Kidney (tissue), 14 donors: ENCODE data around the gene TSPAN4. TPM values are rescaled to one million over a fixed set of nuclear protein-coding genes. Genes with fewer than 3 reads are reported as not detected.

ENCODE experiments used
- DNase-seq, 5 donors: peaks; one replicate each; pipeline ENCODE4 v3.0.0-alpha.2; 2013 to 2020
- FAIRE-seq: peaks from 2 replicates; lab custom pipeline; 2012; peaks lifted over from hg19 to GRCh38; lab: Jason Lieb, UNC
- H3K27ac ChIP-seq, 2 donors: one replicate each; pipeline ENCODE4 v1.7.0; 2013; ENCODE audit warnings: low read depth in 2 of 2, low read length in 2 of 2, inconsistent platforms in 1 of 2
- H3K27me3 ChIP-seq: one replicate; pipeline ENCODE4 v1.7.1; 2013; ENCODE audit warnings: low read length, inconsistent platforms; ENCODE audit not compliant: control insufficient read depth, insufficient read depth
- H3K36me3 ChIP-seq, 3 donors: one replicate each; pipeline versions ENCODE4 v1.7.0 to v1.7.1; 2013; ENCODE audit warnings: low read length in 3 of 3, control low read depth in 1 of 3, inconsistent platforms in 1 of 3; ENCODE audit not compliant: insufficient read depth in 3 of 3, control insufficient read depth in 2 of 3
- H3K4me1 ChIP-seq, 3 donors: one replicate each; pipeline versions ENCODE4 v1.7.0 to v1.7.1; 2013; ENCODE audit warnings: low read length in 3 of 3, inconsistent platforms in 1 of 3, low read depth in 1 of 3; ENCODE audit not compliant: control insufficient read depth in 2 of 3, insufficient read depth in 2 of 3
- H3K4me3 ChIP-seq, 3 donors: one replicate each; pipeline versions ENCODE4 v1.7.0 to v1.8.1; 2013; ENCODE audit warnings: low read length in 3 of 3, control low read depth in 1 of 3, inconsistent platforms in 1 of 3
- H3K9ac ChIP-seq, 3 donors: one replicate each; pipeline versions ENCODE4 v1.7.0 to v1.7.1; 2013; ENCODE audit warnings: low read length in 3 of 3, control low read depth in 1 of 3, inconsistent platforms in 1 of 3
- H3K9me3 ChIP-seq, 3 donors: one replicate each; pipeline versions ENCODE4 v1.7.0 to v1.7.1; 2013; ENCODE audit warnings: low read length in 3 of 3, control low read depth in 1 of 3, inconsistent platforms in 1 of 3; ENCODE audit not compliant: control insufficient read depth in 2 of 3, insufficient read depth in 1 of 3
- CTCF ChIP-seq: IDR thresholded peaks from 3 replicates; pipeline ENCODE4 v1.5.1; 2012; ENCODE audit warnings: mild to moderate bottlenecking, moderate library complexity, borderline replicate concordance; ENCODE audit not compliant: insufficient read depth; ENCODE audit errors: extremely low read depth
- intact Hi-C: fragments of 100-400 bp; cut with DNase I; formaldehyde crosslinking; loops from one replicate; pipeline ENCODE4 v1.11.1; 2022
- polyA plus RNA-seq: library from polyadenylated mRNA; stranded (reverse); fragments of 350-450 nt; fragmentation: Illumina TruSeq; extraction: RNeasy Lipid Tissue Mini Kit (QIAGEN cat#74804); gene quantifications from one replicate; pipeline ENCODE4 v1.2.3, GENCODE V29; 2014; ENCODE audit warnings: low read depth, low replicate concordance; ENCODE audit not compliant: insufficient read depth
- total RNA-seq: library from RNA; stranded (reverse); fragmentation: NEBNext Ultra II Directional; extraction: Animal tissue kit (Norgen Biotek cat#: 25700); gene quantifications from one replicate; pipeline ENCODE4 v1.2.1, GENCODE V29; 2021
- donor health status: control.
- donor health status: control.
- donor health status: control.
- donor health status: control.
- donor health status: control.
- donor health status: DM: yes; HTN: yes; CAD: no.
- donor health status: Normal renal cell carcinoma (clear cell type).

TSPAN4 gene
- total and polyA plus RNA-seq, 2 donors from 2014 or later: 81.2 to 104 TPM

- no peaks in the 10 kb centered on the region for H3K9me3 ChIP-seq
- FAIRE-seq (no peak), DNase-seq (no peak)
- intact Hi-C loops: no loop called here
- no peaks in the 10 kb centered on the region for H3K27me3 ChIP-seq
- H3K36me3 ChIP-seq: no peaks in the 10 kb centered on the region
- no peak for TF ChIP-seq CTCF
- no peak overlapping the region for H3K27ac ChIP-seq
- H3K4me3 ChIP-seq: no peak overlapping the region
- H3K4me1 ChIP-seq: peaks cover 0 to 6% (median 0%) of the 10 kb centered on the region in 3 donors
- H3K9ac ChIP-seq: no peak overlapping the region
Measured at GRCh38 chr11:914747-915501, 72.3 kb downstream of the TSPAN4 start.

Other genes starting within 250 kb of the TSPAN4 start
- 36.7 TPM for gene IRF7, start 226.9 kb upstream of the TSPAN4 start, total RNA-seq
- 21.5 TPM for gene IRF7, start 226.9 kb upstream of the TSPAN4 start, polyA plus RNA-seq
- 7.0 TPM for gene CDHR5, start 217.9 kb upstream of the TSPAN4 start, total RNA-seq
- gene CDHR5, start 217.9 kb upstream of the TSPAN4 start, polyA plus RNA-seq: 45.6 TPM
- gene SCT, start 215.7 kb upstream of the TSPAN4 start, total RNA-seq: not detected
- not detected for gene SCT, start 215.7 kb upstream of the TSPAN4 start, polyA plus RNA-seq
- gene DRD4, start 205.6 kb upstream of the TSPAN4 start, total RNA-seq: 1.1 TPM
- gene DRD4, start 205.6 kb upstream of the TSPAN4 start, polyA plus RNA-seq: 0.47 TPM
- gene DEAF1, start 147.6 kb upstream of the TSPAN4 start, total RNA-seq: 54.5 TPM
- gene DEAF1, start 147.6 kb upstream of the TSPAN4 start, polyA plus RNA-seq: 30.2 TPM
- gene TMEM80, start 147.0 kb upstream of the TSPAN4 start, total RNA-seq: 38.6 TPM
- gene TMEM80, start 147.0 kb upstream of the TSPAN4 start, polyA plus RNA-seq: 36.2 TPM
- gene EPS8L2, start 136.6 kb upstream of the TSPAN4 start, total RNA-seq: 287 TPM
- 199 TPM for gene EPS8L2, start 136.6 kb upstream of the TSPAN4 start, polyA plus RNA-seq
- 175 TPM for gene TALDO1, start 95.4 kb upstream of the TSPAN4 start, total RNA-seq
- gene TALDO1, start 95.4 kb upstream of the TSPAN4 start, polyA plus RNA-seq: 312 TPM
- gene GATD1, start 65.4 kb upstream of the TSPAN4 start, total RNA-seq: 66.2 TPM
- 38.3 TPM for gene GATD1, start 65.4 kb upstream of the TSPAN4 start, polyA plus RNA-seq
- 0.16 TPM for gene CEND1, start 52.8 kb upstream of the TSPAN4 start, total RNA-seq
- gene CEND1, start 52.8 kb upstream of the TSPAN4 start, polyA plus RNA-seq: 3.6 TPM
- gene SLC25A22, start 44.6 kb upstream of the TSPAN4 start, total RNA-seq: 17.8 TPM
- 14.3 TPM for gene SLC25A22, start 44.6 kb upstream of the TSPAN4 start, polyA plus RNA-seq
- 16.5 TPM for gene PIDD1, start 37.6 kb upstream of the TSPAN4 start, total RNA-seq
- gene PIDD1, start 37.6 kb upstream of the TSPAN4 start, polyA plus RNA-seq: 9.1 TPM
- gene RPLP2, start 32.9 kb upstream of the TSPAN4 start, total RNA-seq: 1,544 TPM
- gene RPLP2, start 32.9 kb upstream of the TSPAN4 start, polyA plus RNA-seq: 1,997 TPM
- 173 TPM for gene PNPLA2, start 23.9 kb upstream of the TSPAN4 start, total RNA-seq
- gene PNPLA2, start 23.9 kb upstream of the TSPAN4 start, polyA plus RNA-seq: 67.9 TPM
- gene CRACR2B, start 14.9 kb upstream of the TSPAN4 start, total RNA-seq: 22.6 TPM
- gene CRACR2B, start 14.9 kb upstream of the TSPAN4 start, polyA plus RNA-seq: 16.5 TPM
- 476 TPM for gene CD151, start 9.9 kb upstream of the TSPAN4 start, total RNA-seq
- gene CD151, start 9.9 kb upstream of the TSPAN4 start, polyA plus RNA-seq: 379 TPM
- gene POLR2L, start 323 bp upstream of the TSPAN4 start, total RNA-seq: 107 TPM
- gene POLR2L, start 323 bp upstream of the TSPAN4 start, polyA plus RNA-seq: 376 TPM
- gene CHID1, start 68.0 kb downstream of the TSPAN4 start, total RNA-seq: 82.2 TPM
- gene CHID1, start 68.0 kb downstream of the TSPAN4 start, polyA plus RNA-seq: 128 TPM
- gene AP2A2, start 83.0 kb downstream of the TSPAN4 start, total RNA-seq: 144 TPM
- gene AP2A2, start 83.0 kb downstream of the TSPAN4 start, polyA plus RNA-seq: 76.5 TPM
- 3.0 TPM for gene MUC6, start 193.9 kb downstream of the TSPAN4 start, total RNA-seq
- 1.1 TPM for gene MUC6, start 193.9 kb downstream of the TSPAN4 start, polyA plus RNA-seq
- gene MUC2, start 232.0 kb downstream of the TSPAN4 start, total RNA-seq: not detected
- gene MUC2, start 232.0 kb downstream of the TSPAN4 start, polyA plus RNA-seq: not detected